ENCODE measurements around the gene AXDND1.

- TF ChIP-seq, protein P1, sequence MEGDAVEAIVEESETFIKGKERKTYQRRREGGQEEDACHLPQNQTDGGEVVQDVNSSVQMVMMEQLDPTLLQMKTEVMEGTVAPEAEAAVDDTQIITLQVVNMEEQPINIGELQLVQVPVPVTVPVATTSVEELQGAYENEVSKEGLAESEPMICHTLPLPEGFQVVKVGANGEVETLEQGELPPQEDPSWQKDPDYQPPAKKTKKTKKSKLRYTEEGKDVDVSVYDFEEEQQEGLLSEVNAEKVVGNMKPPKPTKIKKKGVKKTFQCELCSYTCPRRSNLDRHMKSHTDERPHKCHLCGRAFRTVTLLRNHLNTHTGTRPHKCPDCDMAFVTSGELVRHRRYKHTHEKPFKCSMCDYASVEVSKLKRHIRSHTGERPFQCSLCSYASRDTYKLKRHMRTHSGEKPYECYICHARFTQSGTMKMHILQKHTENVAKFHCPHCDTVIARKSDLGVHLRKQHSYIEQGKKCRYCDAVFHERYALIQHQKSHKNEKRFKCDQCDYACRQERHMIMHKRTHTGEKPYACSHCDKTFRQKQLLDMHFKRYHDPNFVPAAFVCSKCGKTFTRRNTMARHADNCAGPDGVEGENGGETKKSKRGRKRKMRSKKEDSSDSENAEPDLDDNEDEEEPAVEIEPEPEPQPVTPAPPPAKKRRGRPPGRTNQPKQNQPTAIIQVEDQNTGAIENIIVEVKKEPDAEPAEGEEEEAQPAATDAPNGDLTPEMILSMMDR (IDR thresholded peaks at IDR 0.05): no peak
- TF ChIP-seq EP300 (IDR thresholded peaks at IDR 0.05): no peak
Observed at GRCh38 chr1:179587336-179587735, 221.6 kb downstream of the AXDND1 start.

Data from esophagus muscularis mucosa (tissue), 3 donors.